Upper lobe of right lung (tissue), 1 donor: Measurements from ENCODE around the gene APOF. TPM values are rescaled to one million over a fixed set of nuclear protein-coding genes. Genes with fewer than 3 reads are reported as not detected.

Experiments
- ATAC-seq: fragments of 200-7000 bp; cut with Tn5 transposase; one replicate; pipeline ENCODE4 v1.9.1; 2020; ENCODE audit warnings: mild to moderate bottlenecking, moderate library complexity
- DNase-seq: peaks from one replicate; pipeline ENCODE4 v3.0.0-alpha.2; 2020
- H3K27ac ChIP-seq: fragments of 200-600 bp; one replicate; pipeline ENCODE4 v1.8.0; 2022
- H3K27me3 ChIP-seq: fragments of 200-600 bp; one replicate; pipeline ENCODE4 v1.8.0; 2022; ENCODE audit warnings: mild to moderate bottlenecking
- H3K36me3 ChIP-seq: fragments of 200-600 bp; one replicate; pipeline ENCODE4 v1.8.0; 2022
- H3K4me1 ChIP-seq: fragments of 200-600 bp; one replicate; pipeline ENCODE4 v1.8.0; 2022
- H3K4me3 ChIP-seq: fragments of 200-600 bp; one replicate; pipeline ENCODE4 v1.8.0; 2022; ENCODE audit warnings: mild to moderate bottlenecking
- H3K9me3 ChIP-seq: fragments of 200-600 bp; one replicate; pipeline ENCODE4 v1.8.0; 2022
- intact Hi-C: fragments of 100-400 bp; cut with DNase I; formaldehyde crosslinking; loops from one replicate; pipeline ENCODE4 v1.11.0; 2022
- total RNA-seq: library from RNA; stranded (reverse); fragmentation: NEBNext Ultra II Directional; extraction: Animal tissue kit (Norgen Biotek cat#: 25700); gene quantifications from one replicate; pipeline ENCODE4 v1.2.1, GENCODE V29; 2021
- TF ChIP-seq, protein P1 (sequence below): fragments of 200-600 bp; IDR thresholded peaks from one replicate; pipeline ENCODE4 v1.8.0; 2022; ENCODE audit warnings: antibody characterized with exemption
- donor health status: DM: no; HTN: yes; CAD: no; lungs with severe emphysema.

The APOF gene
- total RNA-seq, 1 donor from 2014 or later = not detected

DNA sequence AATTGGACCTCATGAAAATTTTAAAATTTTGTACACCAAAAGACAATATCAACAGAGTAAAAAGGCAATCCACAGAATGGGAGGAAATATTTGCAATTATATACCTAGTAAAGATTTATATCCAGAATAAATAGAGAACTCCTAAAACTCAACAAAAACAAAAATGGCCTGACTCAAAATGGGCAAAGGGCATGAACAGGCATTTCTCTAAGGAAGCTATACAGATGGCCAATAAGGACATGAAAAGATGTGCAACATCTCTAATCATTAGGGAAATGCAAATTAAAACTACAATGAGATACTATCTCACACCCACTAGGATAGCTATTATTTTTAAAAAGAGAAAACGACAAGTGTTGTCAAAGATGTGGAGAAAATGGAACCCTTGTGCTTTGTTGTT is 10.9 kb upstream of the APOF start:
- Histone ChIP-seq H3K4me1 (peaks cover 10% of the 10 kb centered on the region), H3K4me3 (no peak overlapping the region), H3K27me3 (no peaks in the 10 kb centered on the region), H3K9me3 (no peaks in the 10 kb centered on the region), H3K36me3 (no peaks in the 10 kb centered on the region), H3K27ac (no peak overlapping the region)
- intact Hi-C loops = no loop called here
- no peak for ATAC-seq
- TF ChIP-seq, protein P1, sequence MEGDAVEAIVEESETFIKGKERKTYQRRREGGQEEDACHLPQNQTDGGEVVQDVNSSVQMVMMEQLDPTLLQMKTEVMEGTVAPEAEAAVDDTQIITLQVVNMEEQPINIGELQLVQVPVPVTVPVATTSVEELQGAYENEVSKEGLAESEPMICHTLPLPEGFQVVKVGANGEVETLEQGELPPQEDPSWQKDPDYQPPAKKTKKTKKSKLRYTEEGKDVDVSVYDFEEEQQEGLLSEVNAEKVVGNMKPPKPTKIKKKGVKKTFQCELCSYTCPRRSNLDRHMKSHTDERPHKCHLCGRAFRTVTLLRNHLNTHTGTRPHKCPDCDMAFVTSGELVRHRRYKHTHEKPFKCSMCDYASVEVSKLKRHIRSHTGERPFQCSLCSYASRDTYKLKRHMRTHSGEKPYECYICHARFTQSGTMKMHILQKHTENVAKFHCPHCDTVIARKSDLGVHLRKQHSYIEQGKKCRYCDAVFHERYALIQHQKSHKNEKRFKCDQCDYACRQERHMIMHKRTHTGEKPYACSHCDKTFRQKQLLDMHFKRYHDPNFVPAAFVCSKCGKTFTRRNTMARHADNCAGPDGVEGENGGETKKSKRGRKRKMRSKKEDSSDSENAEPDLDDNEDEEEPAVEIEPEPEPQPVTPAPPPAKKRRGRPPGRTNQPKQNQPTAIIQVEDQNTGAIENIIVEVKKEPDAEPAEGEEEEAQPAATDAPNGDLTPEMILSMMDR = no peak
- DNase-seq = no peak

DNA sequence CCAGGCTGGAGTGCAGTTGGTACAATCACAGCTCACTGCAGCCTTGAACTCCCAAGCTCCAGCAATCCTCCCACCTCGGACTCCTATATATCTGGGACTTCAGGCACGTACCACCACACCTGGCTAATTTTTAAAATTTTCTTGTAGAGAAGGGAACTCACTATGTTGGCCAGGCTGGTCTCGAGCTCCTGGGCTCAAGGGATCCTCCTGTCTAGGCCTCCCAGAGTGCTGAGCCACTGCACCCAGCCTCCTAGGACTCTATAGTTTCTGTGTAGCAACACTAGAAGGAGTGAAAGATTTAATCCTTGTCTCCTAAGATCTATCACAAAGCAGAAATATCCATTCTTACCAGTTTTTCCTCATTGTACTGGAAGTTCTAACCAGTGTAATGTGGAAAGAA is 4.3 kb upstream of the APOF start:
- no peaks in the 10 kb centered on the region for H3K27me3 ChIP-seq
- H3K9me3 ChIP-seq = no peaks in the 10 kb centered on the region
- H3K4me1 ChIP-seq = no peaks in the 10 kb centered on the region
- intact Hi-C loops = no loop called here
- TF ChIP-seq, protein P1 = no peak
- no peaks in the 10 kb centered on the region for H3K36me3 ChIP-seq
- DNase-seq (no peak), ATAC-seq (no peak)
- no peak overlapping the region for H3K4me3 ChIP-seq
- H3K27ac ChIP-seq = no peak overlapping the region

DNA sequence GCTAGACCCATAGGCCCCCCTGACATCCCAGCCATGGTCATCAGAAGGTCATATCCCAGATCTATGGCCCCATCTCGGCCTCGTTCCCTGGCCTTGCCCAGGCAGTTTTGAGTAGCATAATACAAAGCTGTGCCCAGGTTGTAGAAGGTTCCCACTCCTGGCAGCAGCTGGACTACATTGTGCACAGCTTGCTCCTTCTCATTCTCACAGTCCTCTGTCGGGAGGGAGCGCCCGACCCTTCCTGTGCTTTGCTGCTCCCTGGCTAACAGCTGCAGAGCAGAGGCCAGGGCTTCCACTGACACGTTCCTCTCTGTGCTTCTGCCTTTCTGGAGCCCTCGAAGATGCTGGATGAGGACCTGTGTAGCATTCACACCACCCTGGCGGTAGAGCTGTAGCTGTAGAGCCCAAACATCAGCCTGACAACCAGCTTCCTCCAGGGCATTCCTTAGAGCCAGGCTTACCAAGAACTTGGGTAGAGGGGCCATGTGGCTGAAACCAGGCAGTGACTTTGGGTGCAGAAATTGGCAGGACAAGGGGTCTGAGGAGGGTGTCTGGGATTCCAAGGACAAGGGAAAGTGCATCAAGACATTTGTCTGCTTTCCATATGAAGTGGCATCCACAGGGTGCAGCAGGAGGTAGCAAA is 1.0 kb downstream of the APOF start:
- DNase-seq = no peak
- intact Hi-C loops = no loop called here
- Histone ChIP-seq H3K36me3 (peaks cover 3% of the 10 kb centered on the region), H3K4me3 (no peak overlapping the region), H3K4me1 (peaks cover 22% of the 10 kb centered on the region), H3K27me3 (no peaks in the 10 kb centered on the region), H3K27ac (no peak overlapping the region), H3K9me3 (no peaks in the 10 kb centered on the region)
- ATAC-seq = no peak
- TF ChIP-seq, protein P1 = no peak

DNA sequence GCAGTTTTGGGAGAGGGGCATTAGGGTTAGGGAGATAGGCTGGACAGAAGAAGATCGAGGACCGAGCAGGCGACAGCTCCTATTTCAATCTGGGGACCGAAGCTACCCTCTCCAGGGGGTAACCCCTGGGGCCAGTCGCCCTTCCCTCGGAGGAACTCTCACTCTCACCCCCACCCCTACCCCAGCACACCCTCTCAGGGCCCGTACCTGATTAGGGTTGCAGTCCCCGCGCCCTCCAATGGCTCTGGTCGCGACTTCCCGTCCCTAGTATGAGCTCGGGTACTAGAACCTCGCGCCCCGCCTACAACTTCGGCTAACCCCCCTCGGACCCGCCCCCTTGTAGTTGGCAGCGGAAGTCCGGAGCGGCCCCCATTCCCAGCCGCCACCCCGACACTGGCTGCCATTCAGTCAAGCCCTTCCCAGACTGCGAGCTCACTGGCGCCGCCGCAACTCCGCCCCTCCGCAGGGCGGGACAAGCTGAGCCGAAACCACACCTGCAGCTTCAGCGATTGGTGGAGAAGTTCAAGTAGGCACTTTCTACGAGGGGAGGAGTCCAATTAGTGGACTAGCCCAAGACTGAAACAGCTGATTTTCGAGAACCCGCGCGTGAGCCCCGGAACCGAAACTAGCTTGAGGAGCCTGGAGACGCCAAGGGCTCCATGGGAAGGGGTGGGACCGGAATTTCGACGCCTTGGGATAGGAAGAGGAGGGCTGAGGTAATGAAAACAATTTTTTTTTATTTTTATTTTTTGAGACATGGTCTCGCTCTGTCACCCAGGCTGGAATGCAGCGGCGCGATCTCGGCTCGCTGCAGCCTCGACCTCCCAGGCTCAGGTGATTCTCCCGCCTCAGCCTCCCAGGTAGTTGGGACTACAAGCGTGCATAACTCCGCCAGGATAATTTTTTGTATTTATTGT is 2.5 kb downstream of the APOF start, which contains the start of gene STAT2:
STAT2 (minus strand) TSS at position 257 of the 917 bp plus-strand sequence. CDS start 3,536 bp downstream, outside the sequence.
- Histone ChIP-seq H3K27me3 (no peaks in the 10 kb centered on the region), H3K27ac (peak within 1 kb of the TSS; percentile 98), H3K4me3 (peak within 1 kb of the TSS; percentile 94), H3K9me3 (no peaks in the 10 kb centered on the region), H3K36me3 (peaks cover 18% of the 10 kb centered on the region), H3K4me1 (peaks cover 22% of the 10 kb centered on the region)
- DNase-seq (peak; percentile 100), ATAC-seq (peak; percentile 99)
- intact Hi-C loops = no loop called here
- TF ChIP-seq, protein P1 = no peak

DNA sequence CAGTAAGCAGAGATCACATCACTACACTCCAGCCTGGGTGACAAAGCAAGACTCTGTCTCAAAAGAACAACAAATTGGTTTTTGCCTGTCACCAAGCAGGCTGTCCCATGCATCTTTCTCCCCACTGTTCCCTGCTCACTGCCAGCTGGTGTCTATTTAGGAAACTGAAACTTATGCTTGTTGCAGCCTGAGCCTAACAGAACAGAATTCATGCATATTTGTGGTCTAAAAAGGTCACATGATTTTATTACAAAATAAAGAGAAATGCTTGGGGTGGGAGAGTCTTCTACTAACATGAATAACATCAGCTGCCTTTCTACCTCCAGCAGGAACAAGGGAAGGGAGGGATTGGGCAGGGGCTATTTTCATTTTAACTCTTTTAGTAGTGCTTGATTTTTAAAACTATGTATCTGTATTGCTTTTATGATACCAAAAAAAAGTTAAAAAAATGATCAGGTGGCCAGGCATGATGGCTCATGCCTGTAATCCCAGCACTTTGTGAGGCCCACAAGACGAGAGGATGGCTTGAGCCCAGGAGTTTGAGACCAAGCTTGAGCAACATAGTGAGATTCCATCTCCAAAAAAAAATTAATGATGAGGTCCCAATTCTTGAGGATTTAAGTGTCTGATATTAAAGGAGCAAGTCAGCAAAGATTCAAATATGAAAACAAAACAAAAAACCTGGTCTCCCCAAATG is 3.7 kb downstream of the APOF start:
- peaks cover 29% of the 10 kb centered on the region for H3K36me3 ChIP-seq
- ATAC-seq = no peak

More for the DNA sequence above, 3.7 kb downstream of the APOF start:
- intact Hi-C loops = no loop called here
- DNase-seq = no peak
- Histone ChIP-seq H3K27me3 (no peaks in the 10 kb centered on the region), H3K4me1 (peaks cover 22% of the 10 kb centered on the region), H3K4me3 (peak overlapping the region; percentile 94), H3K9me3 (no peaks in the 10 kb centered on the region), H3K27ac (peak overlapping the region; percentile 98)
- TF ChIP-seq, protein P1 = no peak
